PC-9 (cell line): ENCODE data around the gene CELF4.

Experiments
- CTCF ChIP-seq: fragments of 200-600 bp; sonication (generic); conservative IDR thresholded peaks from 2 replicates; pipeline ENCODE4 v1.6.1; 2017; ENCODE audit warnings: mixed run types, antibody characterized with exemption, mild to moderate bottlenecking, moderate library complexity
- EZH2 ChIP-seq: fragments of 200-600 bp; sonication (generic); IDR thresholded peaks from 2 replicates; pipeline ENCODE4 v1.8.0; 2017; ENCODE audit warnings: antibody characterized with exemption, low read depth

DNA sequence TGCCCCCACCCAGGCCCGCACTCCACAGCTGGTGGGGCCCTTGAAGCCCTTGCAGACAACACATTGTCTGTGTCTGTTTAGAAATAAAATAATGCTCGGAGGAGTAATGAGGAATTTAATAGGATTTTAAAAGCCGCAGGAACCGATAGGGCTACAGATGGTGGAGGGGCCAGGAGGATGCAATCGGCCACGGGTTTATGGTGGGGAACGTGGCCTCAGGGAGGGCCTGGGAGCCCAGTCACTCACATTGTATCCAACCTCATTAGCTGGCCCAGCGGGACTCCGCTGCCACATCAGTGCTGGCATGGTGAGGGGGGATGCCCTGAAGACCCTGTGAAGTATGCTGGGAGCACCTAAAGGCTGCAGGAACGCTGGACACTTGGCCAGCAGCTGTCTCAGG lies 252.0 kb downstream of the CELF4 start:
- TF ChIP-seq CTCF, result no peak
- TF ChIP-seq EZH2, result no peak
